Osteocyte (in vitro differentiated cells): ENCODE results near the gene CASP10. TPM values are rescaled to one million over a fixed set of nuclear protein-coding genes. Genes with fewer than 3 reads are reported as not detected.
"Not testable (repeated sequence)": the region's sequence is repeated elsewhere in the genome, so short reads cannot be mapped to it uniquely, and the experiment has no call there.

Experiments used
- DNase-seq: peaks from one replicate; pipeline ENCODE4 v3.0.0; 2021; ENCODE audit warnings: mixed read lengths; ENCODE audit not compliant: unreplicated experiment; ENCODE audit errors: extremely low spot score
- H3K27ac Mint-ChIP-seq: one replicate; pipeline ENCODE4 v1.8.0; 2021; ENCODE audit warnings: mild to moderate bottlenecking, mixed read lengths; ENCODE audit not compliant: unreplicated experiment
- H3K27me3 Mint-ChIP-seq: one replicate; pipeline ENCODE4 v1.8.0; 2021; ENCODE audit warnings: mixed read lengths; ENCODE audit not compliant: unreplicated experiment
- H3K36me3 Mint-ChIP-seq: one replicate; pipeline ENCODE4 v1.8.0; 2021; ENCODE audit warnings: mixed read lengths; ENCODE audit not compliant: unreplicated experiment
- H3K4me1 Mint-ChIP-seq: one replicate; pipeline ENCODE4 v1.8.0; 2021; ENCODE audit warnings: mixed read lengths; ENCODE audit not compliant: unreplicated experiment
- H3K4me3 Mint-ChIP-seq: one replicate; pipeline ENCODE4 v1.8.0; 2021; ENCODE audit warnings: mild to moderate bottlenecking, moderate library complexity, mixed read lengths; ENCODE audit not compliant: unreplicated experiment
- H3K9me3 Mint-ChIP-seq: one replicate; pipeline ENCODE4 v1.8.0; 2021; ENCODE audit warnings: mixed read lengths; ENCODE audit not compliant: unreplicated experiment
- total RNA-seq: library from RNA; stranded (reverse); gene quantifications from 2 replicates; pipeline ENCODE4 v1.2.1, GENCODE V29; 2021
- TF ChIP-seq, protein P1 (sequence below): fragments of 200-600 bp; sonication (generic); IDR thresholded peaks from 2 replicates; pipeline ENCODE4 v1.5.0; 2021; ENCODE audit warnings: antibody characterized with exemption, mild to moderate bottlenecking, moderate library complexity

The CASP10 gene
- total RNA-seq, 1 donor from 2014 or later = 0.35 TPM

GRCh38 chr2:201138401-201138970 lies 44.5 kb upstream of the CASP10 start:
- Mint-ChIP-seq H3K9me3 (no peaks in the 10 kb centered on the region), H3K4me1 (peaks cover 26% of the 10 kb centered on the region), H3K27me3 (no peaks in the 10 kb centered on the region), H3K4me3 (no peak overlapping the region), H3K36me3 (peaks cover 17% of the 10 kb centered on the region), H3K27ac (peak overlapping the region; percentile 44)
- TF ChIP-seq, protein P1, sequence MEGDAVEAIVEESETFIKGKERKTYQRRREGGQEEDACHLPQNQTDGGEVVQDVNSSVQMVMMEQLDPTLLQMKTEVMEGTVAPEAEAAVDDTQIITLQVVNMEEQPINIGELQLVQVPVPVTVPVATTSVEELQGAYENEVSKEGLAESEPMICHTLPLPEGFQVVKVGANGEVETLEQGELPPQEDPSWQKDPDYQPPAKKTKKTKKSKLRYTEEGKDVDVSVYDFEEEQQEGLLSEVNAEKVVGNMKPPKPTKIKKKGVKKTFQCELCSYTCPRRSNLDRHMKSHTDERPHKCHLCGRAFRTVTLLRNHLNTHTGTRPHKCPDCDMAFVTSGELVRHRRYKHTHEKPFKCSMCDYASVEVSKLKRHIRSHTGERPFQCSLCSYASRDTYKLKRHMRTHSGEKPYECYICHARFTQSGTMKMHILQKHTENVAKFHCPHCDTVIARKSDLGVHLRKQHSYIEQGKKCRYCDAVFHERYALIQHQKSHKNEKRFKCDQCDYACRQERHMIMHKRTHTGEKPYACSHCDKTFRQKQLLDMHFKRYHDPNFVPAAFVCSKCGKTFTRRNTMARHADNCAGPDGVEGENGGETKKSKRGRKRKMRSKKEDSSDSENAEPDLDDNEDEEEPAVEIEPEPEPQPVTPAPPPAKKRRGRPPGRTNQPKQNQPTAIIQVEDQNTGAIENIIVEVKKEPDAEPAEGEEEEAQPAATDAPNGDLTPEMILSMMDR = no peak
- DNase-seq = no peak

GRCh38 chr2:201138986-201139781 lies 43.8 kb upstream of the CASP10 start:
- peak overlapping the region; percentile 75 for H3K27ac Mint-ChIP-seq
- H3K27me3 Mint-ChIP-seq, H3K9me3 Mint-ChIP-seq, DNase-seq: not testable (repeated sequence)
- H3K36me3 Mint-ChIP-seq = peaks cover 16% of the 10 kb centered on the region
- H3K4me1 Mint-ChIP-seq = peaks cover 26% of the 10 kb centered on the region
- peak overlapping the region; percentile 38 for H3K4me3 Mint-ChIP-seq

DNA sequence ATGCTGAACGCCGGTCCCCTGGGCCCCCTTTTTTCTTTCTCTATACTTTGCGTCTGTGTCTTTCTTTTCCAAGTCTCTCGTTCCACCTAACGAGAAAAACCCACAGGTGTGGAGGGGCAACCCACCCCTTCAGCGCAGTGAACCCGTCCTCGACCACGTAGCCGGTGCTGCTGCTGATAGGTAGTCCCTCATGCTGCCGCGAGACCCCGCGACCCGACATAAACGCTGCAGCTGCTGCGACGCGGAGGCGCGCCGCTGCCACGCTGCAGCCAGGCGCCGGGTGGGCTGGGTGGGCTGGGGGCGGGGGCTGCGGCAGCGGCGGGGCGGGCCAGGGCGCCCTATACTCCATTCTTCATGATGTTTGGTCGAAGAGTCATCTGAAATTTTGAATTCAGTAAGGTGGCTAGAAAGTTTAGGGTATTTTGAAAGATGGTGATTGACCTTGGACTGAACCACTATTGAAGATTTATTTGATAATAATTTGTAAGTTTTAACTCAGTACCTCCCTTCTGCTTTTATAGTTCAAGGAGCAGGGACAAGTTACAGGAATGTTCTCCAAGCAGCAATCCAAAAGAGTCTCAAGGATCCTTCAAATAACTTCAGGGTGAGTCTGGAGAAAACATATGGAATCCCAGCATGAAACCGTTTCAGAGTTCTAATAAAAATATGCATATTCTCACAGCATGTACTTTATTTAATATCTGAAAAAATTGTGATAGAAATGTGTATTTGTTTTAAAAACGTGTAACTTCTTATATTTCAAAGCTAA lies 42.9 kb upstream of the CASP10 start:
- Mint-ChIP-seq H3K4me1 (peaks cover 26% of the 10 kb centered on the region), H3K27ac (peak overlapping the region; percentile 75), H3K27me3 (no peaks in the 10 kb centered on the region), H3K36me3 (peaks cover 16% of the 10 kb centered on the region), H3K4me3 (peak overlapping the region; percentile 38), H3K9me3 (no peaks in the 10 kb centered on the region)
- no peak for DNase-seq
- TF ChIP-seq, protein P1 = no peak

- H3K36me3 Mint-ChIP-seq = peaks cover 10% of the 10 kb centered on the region
- peaks cover 28% of the 10 kb centered on the region for H3K4me1 Mint-ChIP-seq
- H3K27me3 Mint-ChIP-seq = no peaks in the 10 kb centered on the region
- TF ChIP-seq, protein P1 = no peak
- no peak overlapping the region for H3K4me3 Mint-ChIP-seq
- no peak for DNase-seq
- no peak overlapping the region for H3K27ac Mint-ChIP-seq
- no peaks in the 10 kb centered on the region for H3K9me3 Mint-ChIP-seq
These were observed 38.6 kb upstream of the CASP10 start for GRCh38 chr2:201144101-201145051.

DNA sequence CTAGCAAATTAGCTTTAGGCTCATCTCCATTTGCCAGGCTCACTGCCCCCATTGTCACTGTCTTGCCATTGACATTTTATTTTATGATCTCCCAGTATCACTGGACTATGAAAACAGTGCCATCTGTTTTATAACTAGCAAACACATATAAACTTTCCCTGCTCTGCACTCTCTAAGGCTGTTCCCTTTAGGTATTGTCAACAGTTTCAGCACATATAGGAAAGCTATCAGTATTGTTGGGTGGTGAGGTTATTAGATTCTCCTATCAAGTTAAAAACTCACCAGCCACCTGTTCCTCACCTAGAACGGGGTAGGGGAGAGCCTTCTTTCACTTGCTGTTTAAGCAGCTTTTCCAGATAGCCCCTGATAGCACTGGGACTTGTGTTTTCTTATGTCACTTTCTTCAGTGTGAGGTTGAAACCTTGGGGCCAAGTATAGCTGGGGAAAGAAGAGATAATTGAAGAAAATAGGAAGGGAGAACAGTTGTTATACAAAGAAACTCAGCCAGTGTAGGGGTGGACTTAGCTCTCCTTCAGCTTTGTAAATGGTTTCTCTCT lies 34.4 kb upstream of the CASP10 start:
- Mint-ChIP-seq H3K27me3 (no peaks in the 10 kb centered on the region), H3K27ac (peak overlapping the region; percentile 98), H3K9me3 (no peaks in the 10 kb centered on the region), H3K4me1 (peaks cover 37% of the 10 kb centered on the region), H3K4me3 (no peak overlapping the region), H3K36me3 (peaks cover 9% of the 10 kb centered on the region)
- TF ChIP-seq, protein P1 = no peak
- DNase-seq = no peak
